ENCODE results near the gene GPRC5D.
A peak's percentile ranks its signal among the peaks of the same experiment; 100 is the strongest.

- TF ChIP-seq CTCF (IDR thresholded peaks at IDR 0.05) (peak; percentile 87 to 98 (median 96)), POLR2A (IDR thresholded peaks at IDR 0.05) (no peak)
Measured at GRCh38 chr12:12916135-12916944, 35.6 kb downstream of the GPRC5D start.

Measured in testis (tissue), 2 donors.